GM12878 (cell line): ENCODE measurements around the gene NDUFC1. TPM values are rescaled to one million over a fixed set of nuclear protein-coding genes. Genes with fewer than 3 reads are reported as not detected.
A peak's percentile ranks its signal among the peaks of the same experiment; 100 is the strongest.

ENCODE experiments used
- ATAC-seq: fragments of 200-7000 bp; cut with Tn5 transposase; 3 replicates; pipeline ENCODE4 v1.9.1; 2020; ENCODE audit warnings: mild to moderate bottlenecking, moderate library complexity
- BruUV-seq: library from RNA; stranded (reverse); fragments of 400-500 nt; replicated peaks from 2 replicates; lab custom pipeline; 2021; lab: Mats Ljungman, UMichigan
- CTCF ChIA-PET: fragments of 300-600 bp; sonication (Branson Sonifier 250); formaldehyde crosslinking; extraction: SDS; loops from one replicate; lab custom pipeline; 2021; ENCODE audit warnings: inconsistent platforms; lab: Yijun Ruan, JAX
- POLR2A ChIA-PET: fragments of 350-600 bp; formaldehyde crosslinking; extraction: SDS; loops from one replicate; lab custom pipeline; 2021; ENCODE audit warnings: inconsistent platforms; lab: Charles Lee
- RAD21 ChIA-PET: fragments of 300-600 bp; sonication (Branson Sonifier 250); formaldehyde crosslinking; loops from one replicate; lab custom pipeline; 2023; ENCODE audit warnings: antibody characterized with exemption; ENCODE audit not compliant: unreplicated experiment; lab: Charles Lee
- SMC1A ChIA-PET: fragments of 300-600 bp; sonication (Branson Sonifier 250); formaldehyde crosslinking; loops from one replicate; lab custom pipeline; 2023; ENCODE audit not compliant: unreplicated experiment, uncharacterized antibody; lab: Charles Lee
- DNase-seq: peaks from one replicate; pipeline ENCODE4 v3.0.0-alpha.2; 2011; ENCODE audit warnings: low read depth, low spot score
- FAIRE-seq: peaks from 3 replicates; lab custom pipeline; 2011; peaks lifted over from hg19 to GRCh38; lab: Jason Lieb, UNC
- H2AFZ ChIP-seq: 2 replicates; pipeline ENCODE4 v1.6.0; 2011; ENCODE audit warnings: low read depth, low read length, control low read depth; ENCODE audit not compliant: control insufficient read depth
- H3K27ac ChIP-seq: 2 replicates; pipeline ENCODE4 v1.5.1; 2011; ENCODE audit warnings: control low read depth; ENCODE audit not compliant: control insufficient read depth, insufficient read depth
- H3K27me3 ChIP-seq, 2 experiments: replicated peaks in 1 of 2; 2 replicates each; pipeline versions ENCODE4 v1.6.0 to v1.6.1; 2011; ENCODE audit warnings: low read length in 1 of 2; ENCODE audit not compliant: control insufficient read depth in 2 of 2, insufficient read depth in 2 of 2
- H3K36me3 ChIP-seq, 2 experiments: 2 replicates each; pipeline ENCODE4 v1.5.1; 2011; ENCODE audit warnings: low read length in 1 of 2; ENCODE audit not compliant: control insufficient read depth in 2 of 2, insufficient read depth in 2 of 2
- H3K4me1 ChIP-seq: 2 replicates; pipeline ENCODE4 v1.6.1; 2011; ENCODE audit warnings: mild to moderate bottlenecking, low read length, moderate library complexity, mixed read lengths; ENCODE audit not compliant: control insufficient read depth, insufficient read depth
- H3K4me2 ChIP-seq: 2 replicates; pipeline ENCODE4 v1.6.0; 2011; ENCODE audit warnings: control low read depth; ENCODE audit not compliant: control insufficient read depth, insufficient read depth
- H3K4me3 ChIP-seq: fragments of 200-600 bp; sonication (generic); 2 replicates; pipeline ENCODE4 v1.5.1; 2016
- H3K79me2 ChIP-seq: 2 replicates; pipeline ENCODE4 v1.6.0; 2011; ENCODE audit warnings: low read length; ENCODE audit not compliant: control insufficient read depth, insufficient read depth
- H3K9ac ChIP-seq: 2 replicates; pipeline ENCODE4 v1.8.0; 2011; ENCODE audit warnings: low read length, control low read depth, mixed read lengths; ENCODE audit not compliant: control insufficient read depth, insufficient read depth
- H3K9me3 ChIP-seq: replicated peaks from 3 replicates; pipeline ENCODE4 v1.5.1; 2011; ENCODE audit warnings: mild to moderate bottlenecking, low read length; ENCODE audit not compliant: control insufficient read depth, insufficient read depth
- H4K20me1 ChIP-seq: 2 replicates; pipeline ENCODE4 v1.6.0; 2011; ENCODE audit not compliant: control insufficient read depth, insufficient read depth
- ATF7 ChIP-seq: fragments of 450-650 bp; IDR thresholded peaks from 2 replicates; pipeline ENCODE4 v1.6.1; 2016; ENCODE audit warnings: low read depth, mild to moderate bottlenecking
- BACH1 ChIP-seq: fragments of 450-650 bp; IDR thresholded peaks from 2 replicates; pipeline ENCODE4 v1.6.1; 2017; ENCODE audit warnings: mild to moderate bottlenecking, borderline replicate concordance
- BCL11A ChIP-seq: IDR thresholded peaks from 2 replicates; pipeline ENCODE4 v1.6.1; 2011; ENCODE audit warnings: low read depth, low read length
- BCLAF1 ChIP-seq: fragments of 450-650 bp; IDR thresholded peaks from 2 replicates; pipeline ENCODE4 v1.6.1; 2017; ENCODE audit warnings: antibody characterized with exemption, mild to moderate bottlenecking, moderate library complexity
- ELK1 ChIP-seq: IDR thresholded peaks from 2 replicates; pipeline ENCODE4 v1.6.1; 2012; ENCODE audit warnings: low read depth, low read length, improper control_type of control experiment
- ETV6 ChIP-seq, 2 experiments: fragments of 450-650 bp in 1 of 2; IDR thresholded peaks in 1 of 2; conservative IDR thresholded peaks in 1 of 2; 2 replicates each; pipeline ENCODE4 v1.6.1; 2014; ENCODE audit warnings: antibody characterized with exemption in 1 of 2, borderline replicate concordance in 1 of 2, low read depth in 1 of 2, mild to moderate bottlenecking in 1 of 2, moderate library complexity in 1 of 2
- FOS ChIP-seq: IDR thresholded peaks from 3 replicates; pipeline ENCODE4 v1.6.1; 2011; ENCODE audit warnings: borderline replicate concordance; ENCODE audit not compliant: insufficient read length; ENCODE audit errors: extremely low read depth
- JUNB ChIP-seq: IDR thresholded peaks from 2 replicates; pipeline ENCODE4 v1.6.1; 2016; ENCODE audit warnings: antibody characterized with exemption, mild to moderate bottlenecking
- KDM1A ChIP-seq: fragments of 200-600 bp; sonication (generic); IDR thresholded peaks from 2 replicates; pipeline ENCODE4 v1.6.1; 2016; ENCODE audit warnings: borderline replicate concordance
- MXI1 ChIP-seq: fragments of 150-350 bp; IDR thresholded peaks from 2 replicates; pipeline ENCODE4 v1.6.1; 2011; ENCODE audit warnings: low read depth, mild to moderate bottlenecking, inconsistent platforms, low read length, improper control_type of control experiment
- PAX5 ChIP-seq: IDR thresholded peaks from 2 replicates; pipeline ENCODE4 v1.6.1; 2011; ENCODE audit warnings: low read depth, low read length, borderline replicate concordance
- RAD21 ChIP-seq: IDR thresholded peaks from 2 replicates; pipeline ENCODE4 v1.6.1; 2011; ENCODE audit warnings: mild to moderate bottlenecking, low read depth, low read length, moderate library complexity; ENCODE audit not compliant: insufficient read depth
- SREBF1 ChIP-seq: IDR thresholded peaks from 2 replicates; pipeline ENCODE4 v1.6.1; 2012; ENCODE audit warnings: mild to moderate bottlenecking, low read length
- STAT1 ChIP-seq: fragments of 450-650 bp; conservative IDR thresholded peaks from 2 replicates; pipeline ENCODE4 v1.6.1; 2014; ENCODE audit warnings: antibody characterized with exemption, mild to moderate bottlenecking
- TCF12 ChIP-seq: IDR thresholded peaks from 2 replicates; pipeline ENCODE4 v1.6.1; 2011; ENCODE audit warnings: low read depth, mild to moderate bottlenecking, low read length
- YY1 ChIP-seq: IDR thresholded peaks from 2 replicates; pipeline ENCODE4 v1.6.1; 2011; ENCODE audit warnings: low read depth, mild to moderate bottlenecking, low read length
- WGBS: methylation state at CpG from one replicate; pipeline ENCODE4 v1.1.6; 2016; ENCODE audit warnings: low lambda C conversion rate; ENCODE audit not compliant: insufficient replicate concordance, insufficient coverage; ENCODE audit errors: missing lambda C conversion rate; 5-methylcytosine and 5-hydroxymethylcytosine counted together
- in situ Hi-C: fragments of 300-500 bp; cut with MboI; formaldehyde crosslinking; loops from 9 replicates; pipeline ENCODE4 v1.14.3; 2018; ENCODE audit warnings: mixed read lengths
- intact Hi-C: fragments of 100-400 bp; cut with micrococcal nuclease; formaldehyde crosslinking; loops from one replicate; pipeline ENCODE4 v1.14.2; 2022; ENCODE audit not compliant: unreplicated experiment
- polyA plus RNA-seq, 11 experiments: library from polyadenylated mRNA; depleted of rRNA in 4 of 11; unstranded in 6 of 11; stranded (reverse) in 5 of 11; fragments of >200 nt; fragmentation: Nextera tagmentation in 4 of 11; fragmentation: Illumina TruSeq in 1 of 11; extraction: Ambion mirVana in 4 of 11; extraction: Trizol in 1 of 11; gene quantifications; 1 replicate in 1 of 11; 2 replicates in 10 of 11; pipeline versions ENCODE4 v1.2.1 to v1.2.3, GENCODE V29; 2011 to 2016; ENCODE audit warnings: inconsistent platforms in 2 of 11, missing spikeins in 2 of 11, low read depth in 1 of 11
- total RNA-seq, 4 experiments: library from RNA; depleted of rRNA in 3 of 4; stranded (reverse); fragments of >200 nt in 3 of 4; fragmentation: Illumina TruSeq in 1 of 4; extraction: Trizol in 1 of 4; gene quantifications; 2 replicates each; pipeline versions ENCODE4 v1.2.1 to v1.2.3, GENCODE V29; 2013 to 2021

Gene NDUFC1
- total and polyA plus RNA-seq, 10 of the 15 experiments (the other 5 are each of a cell fraction or from before 2014, with no cell fraction given), result 25.5 to 242 (median 68.9) TPM

- no peak for TF ChIP-seq BCLAF1
- TF ChIP-seq STAT1, result no peak
- peak; percentile 53; the same call in 1 of the 2 replicates for TF ChIP-seq ATF7
- no peak for TF ChIP-seq ETV6 (conservative IDR thresholded peaks at IDR 0.05 in 1 of 2, IDR thresholded peaks at IDR 0.05 in 1 of 2; ENCODE audit: borderline replicate concordance in 1 of 2, low read depth in 1 of 2)
- no peak for TF ChIP-seq BACH1
These were observed 28.9 kb upstream of the NDUFC1 start (continued) for GRCh38 chr4:139331185-139331584.

GRCh38 chr4:139330283-139330682 lies 28.0 kb upstream of the NDUFC1 start:
- CTCF ChIA-PET, result interaction anchor here (0.8 to 3.4 kb wide), 6 partner anchors 10 to 232 kb away, joined by 3 to 18 read pairs (median 5); no protein-coding TSS in a partner anchor
- in situ Hi-C loops, result no loop called here
- H3K4me2 ChIP-seq, result peak overlapping the region; percentile 23; the same call in 1 of the 2 replicates
- TF ChIP-seq SREBF1 (no peak), KDM1A (no peak), PAX5 (no peak), FOS (no peak), YY1 (no peak), MXI1 (no peak), JUNB (no peak), RAD21 (no peak), ELK1 (no peak), BCL11A (no peak), TCF12 (no peak)
- FAIRE-seq, result no peak
- intact Hi-C loops, result no loop called here
- DNase-seq, result no peak
- WGBS, result 54% methylated on average over 3 of the region's 3 CpGs
- no peak overlapping the region for H3K4me3 ChIP-seq
- H3K36me3 ChIP-seq, result peaks cover 4 to 6% of the 10 kb centered on the region in 2 experiments
- H3K9me3 ChIP-seq, result peaks cover 1% of the 10 kb centered on the region; the same call in 1 of the 3 replicates
- no peaks in the 10 kb centered on the region for H3K27me3 ChIP-seq
- SMC1A ChIA-PET, result interaction anchor here (0.9 to 3.3 kb wide), 7 partner anchors 10 to 36 kb away, joined by 3 to 25 read pairs (median 4); partner anchors contain the start of gene NAA15
- no peak overlapping the region for H2AFZ ChIP-seq
- ATAC-seq, result peak; percentile 13
- H4K20me1 ChIP-seq, result no peaks in the 10 kb centered on the region
- H3K27ac ChIP-seq, result peak overlapping the region; percentile 43
- peaks cover 80% of the 10 kb centered on the region for H3K79me2 ChIP-seq
- POLR2A ChIA-PET, result interaction anchor here (0.6 to 2.7 kb wide), 6 partner anchors 8 to 34 kb away, joined by 3 to 16 read pairs (median 4); partner anchors contain the start of genes NAA15 and NDUFC1
- H3K9ac ChIP-seq, result no peak overlapping the region
- no TSS peak for BruUV-seq
- H3K4me1 ChIP-seq, result peaks cover 12% of the 10 kb centered on the region; the same call in 1 of the 2 replicates
- RAD21 ChIA-PET, result interaction anchor here (0.8 to 3.3 kb wide), 5 partner anchors 9 to 101 kb away, joined by 4 to 17 read pairs (median 5); partner anchors contain the start of genes NAA15 and NDUFC1
